LNCAP (cell line): Measurements from ENCODE around the gene LDLRAD3.

Experiments used
- CTCF ChIP-seq: fragments of 450-650 bp; IDR thresholded peaks from 2 replicates; pipeline ENCODE4 v1.5.1; 2017; ENCODE audit warnings: mild to moderate bottlenecking

LDLRAD3 gene

DNA sequence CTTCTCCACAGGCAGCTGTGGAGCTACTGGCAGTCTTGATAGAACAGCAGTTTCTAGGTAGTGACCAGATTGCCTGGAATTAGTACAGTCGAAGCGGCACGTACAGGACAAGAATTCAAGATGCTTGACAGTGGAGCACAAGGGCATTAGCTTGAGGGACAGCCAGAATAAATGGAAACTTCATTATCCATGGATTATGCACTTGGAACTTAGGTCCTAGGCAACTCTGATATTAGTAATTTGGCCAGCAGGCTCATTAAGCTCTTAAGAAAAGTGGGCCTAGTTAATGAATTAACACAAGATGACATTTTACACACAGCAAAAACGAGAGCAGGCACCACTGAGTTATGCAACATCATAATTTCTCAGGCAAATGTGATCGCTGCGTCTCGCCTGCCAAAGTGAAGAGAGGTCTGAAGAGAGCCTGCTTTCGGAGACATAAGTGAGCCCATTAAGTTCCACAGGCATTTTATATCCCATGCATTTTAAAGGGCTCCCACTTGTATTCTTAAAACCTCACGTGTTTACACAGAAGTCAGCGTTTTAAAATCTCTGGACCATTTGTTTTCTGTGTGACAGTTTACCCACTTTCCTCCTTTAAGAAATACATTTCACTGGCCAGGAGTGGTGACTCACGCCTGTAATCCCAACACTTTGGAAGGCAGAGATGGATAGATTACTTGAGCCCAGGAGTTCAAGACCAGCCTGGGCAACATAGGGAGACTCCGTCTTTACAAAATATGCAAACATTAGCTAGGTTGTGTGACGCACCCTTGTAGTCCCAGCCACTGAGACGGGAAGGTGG is 279.2 kb downstream of the LDLRAD3 start:
- TF ChIP-seq CTCF = no peak

DNA sequence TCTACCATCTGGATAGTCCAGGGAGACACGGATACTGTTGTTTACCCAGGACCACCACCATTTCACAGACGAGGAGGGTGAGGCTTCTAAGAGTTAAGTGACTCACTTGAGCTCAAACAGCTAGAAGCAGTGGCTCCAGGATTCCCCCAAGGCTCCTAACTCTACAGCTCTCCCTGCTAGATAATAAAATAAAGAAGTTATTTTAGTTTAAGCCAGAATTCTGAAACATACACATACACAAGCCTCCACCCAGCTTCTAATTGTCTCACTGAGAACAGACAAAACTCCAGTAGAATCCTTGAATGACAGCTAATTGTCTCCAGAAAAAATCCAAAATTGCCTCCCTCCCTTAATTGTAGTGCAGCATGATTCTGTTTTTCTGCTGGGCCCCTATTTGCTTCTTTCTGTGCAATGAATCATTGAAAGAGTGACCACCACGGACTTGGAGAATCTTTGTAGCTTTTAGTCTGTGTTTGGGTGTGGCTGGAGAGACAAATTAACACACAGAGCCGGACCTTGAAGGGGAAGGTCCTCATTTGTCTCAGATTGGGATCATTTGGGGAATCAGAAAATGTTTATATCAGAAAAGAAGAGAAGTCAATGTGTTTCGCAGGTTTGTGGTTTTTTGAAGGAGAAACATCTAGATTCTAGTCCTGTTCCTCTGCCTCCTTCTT is 280.5 kb downstream of the LDLRAD3 start:
- no peak for TF ChIP-seq CTCF

GRCh38 chr11:36227044-36227443 is 283.2 kb downstream of the LDLRAD3 start:
- TF ChIP-seq CTCF = no peak

DNA sequence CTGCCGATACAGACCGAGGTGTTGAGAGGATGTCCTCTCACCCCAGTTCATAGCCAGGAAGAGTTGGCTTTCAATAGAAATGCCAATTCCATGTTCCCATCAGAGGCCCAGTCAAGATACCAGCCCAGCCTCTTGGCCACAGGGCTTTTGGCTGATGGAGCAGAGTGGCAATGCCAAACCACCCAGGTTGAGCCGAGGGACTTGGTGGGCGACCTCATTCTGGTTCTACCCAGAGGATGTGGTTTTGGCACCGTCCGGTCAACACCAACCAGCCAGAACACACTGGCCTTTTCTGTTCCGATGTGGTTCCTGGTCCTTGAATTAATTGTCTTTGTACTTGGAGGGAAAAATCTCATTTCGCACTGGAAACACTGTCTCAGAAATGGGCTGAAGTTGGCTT is 284.8 kb downstream of the LDLRAD3 start:
- no peak for TF ChIP-seq CTCF

DNA sequence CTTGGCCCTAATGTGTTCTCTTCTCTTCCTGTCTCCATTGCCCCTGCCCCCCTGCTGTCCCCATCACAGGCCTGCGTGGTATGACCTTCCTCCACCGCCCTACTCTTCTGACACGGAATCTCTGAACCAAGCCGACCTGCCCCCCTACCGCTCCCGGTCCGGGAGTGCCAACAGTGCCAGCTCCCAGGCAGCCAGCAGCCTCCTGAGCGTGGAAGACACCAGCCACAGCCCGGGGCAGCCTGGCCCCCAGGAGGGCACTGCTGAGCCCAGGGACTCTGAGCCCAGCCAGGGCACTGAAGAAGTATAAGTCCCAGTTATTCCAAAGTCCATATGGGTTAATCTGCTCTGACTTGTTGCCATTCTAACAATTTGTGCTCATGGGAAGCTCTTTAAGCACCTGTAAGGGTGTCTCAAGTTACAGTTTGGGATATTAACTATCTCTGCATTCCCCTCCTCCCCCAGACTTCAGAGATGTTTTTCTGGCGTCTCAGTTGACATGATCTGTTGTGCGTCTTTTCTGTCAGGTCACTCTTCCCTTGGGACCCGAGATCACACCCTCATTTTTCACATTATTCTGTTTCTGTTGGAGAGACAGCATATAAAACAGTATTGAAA is 285.3 kb downstream of the LDLRAD3 start:
- no peak for TF ChIP-seq CTCF

GRCh38 chr11:36230779-36231699 is 287.2 kb downstream of the LDLRAD3 start:
- TF ChIP-seq CTCF = no peak

- no peak for TF ChIP-seq CTCF
Measured at GRCh38 chr11:36233204-36233603, 289.3 kb downstream of the LDLRAD3 start.
